ENCODE data around the gene IQSEC3.
"Not testable (repeated sequence)": the region's sequence is repeated elsewhere in the genome, so short reads cannot be mapped to it uniquely, and the experiment has no call there.

GRCh38 chr12:44352-44751 is 22.2 kb upstream of the IQSEC3 start:
- TF ChIP-seq, protein P1, sequence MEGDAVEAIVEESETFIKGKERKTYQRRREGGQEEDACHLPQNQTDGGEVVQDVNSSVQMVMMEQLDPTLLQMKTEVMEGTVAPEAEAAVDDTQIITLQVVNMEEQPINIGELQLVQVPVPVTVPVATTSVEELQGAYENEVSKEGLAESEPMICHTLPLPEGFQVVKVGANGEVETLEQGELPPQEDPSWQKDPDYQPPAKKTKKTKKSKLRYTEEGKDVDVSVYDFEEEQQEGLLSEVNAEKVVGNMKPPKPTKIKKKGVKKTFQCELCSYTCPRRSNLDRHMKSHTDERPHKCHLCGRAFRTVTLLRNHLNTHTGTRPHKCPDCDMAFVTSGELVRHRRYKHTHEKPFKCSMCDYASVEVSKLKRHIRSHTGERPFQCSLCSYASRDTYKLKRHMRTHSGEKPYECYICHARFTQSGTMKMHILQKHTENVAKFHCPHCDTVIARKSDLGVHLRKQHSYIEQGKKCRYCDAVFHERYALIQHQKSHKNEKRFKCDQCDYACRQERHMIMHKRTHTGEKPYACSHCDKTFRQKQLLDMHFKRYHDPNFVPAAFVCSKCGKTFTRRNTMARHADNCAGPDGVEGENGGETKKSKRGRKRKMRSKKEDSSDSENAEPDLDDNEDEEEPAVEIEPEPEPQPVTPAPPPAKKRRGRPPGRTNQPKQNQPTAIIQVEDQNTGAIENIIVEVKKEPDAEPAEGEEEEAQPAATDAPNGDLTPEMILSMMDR (IDR thresholded peaks at IDR 0.05 in 4 of 5, conservative IDR thresholded peaks at IDR 0.05 in 1 of 5), result not testable (repeated sequence)
- not testable (repeated sequence) for TF ChIP-seq POLR2A (IDR thresholded peaks at IDR 0.05)
